Adipocyte (in vitro differentiated cells): Measurements from ENCODE around the gene PPARGC1A.

Source experiments
- DNase-seq: peaks from one replicate; pipeline ENCODE4 v3.0.0-alpha.2; 2015; ENCODE audit warnings: low read depth
- H3K27me3 ChIP-seq: replicated peaks from 2 replicates; pipeline ENCODE4 v1.7.0; 2013; ENCODE audit warnings: mild to moderate bottlenecking, low read length, moderate library complexity; ENCODE audit not compliant: control insufficient read depth, insufficient read depth
- H3K36me3 ChIP-seq: 2 replicates; pipeline ENCODE4 v1.7.0; 2013; ENCODE audit warnings: low read length, mild to moderate bottlenecking, moderate library complexity; ENCODE audit not compliant: control insufficient read depth, insufficient read depth, severe bottlenecking
- H3K4me1 ChIP-seq: 2 replicates; pipeline ENCODE4 v1.7.0; 2013; ENCODE audit warnings: mild to moderate bottlenecking, low read length, moderate library complexity; ENCODE audit not compliant: control insufficient read depth, insufficient read depth
- H3K4me3 ChIP-seq: 2 replicates; pipeline ENCODE4 v1.7.0; 2013; ENCODE audit warnings: mild to moderate bottlenecking, low read length, moderate library complexity
- H3K9ac ChIP-seq: 2 replicates; pipeline ENCODE4 v1.7.0; 2013; ENCODE audit warnings: mild to moderate bottlenecking, low read length, moderate library complexity
- H3K9me3 ChIP-seq: 2 replicates; pipeline ENCODE4 v1.7.0; 2013; ENCODE audit warnings: mild to moderate bottlenecking, low read length, moderate library complexity; ENCODE audit not compliant: control insufficient read depth

Gene PPARGC1A

DNA sequence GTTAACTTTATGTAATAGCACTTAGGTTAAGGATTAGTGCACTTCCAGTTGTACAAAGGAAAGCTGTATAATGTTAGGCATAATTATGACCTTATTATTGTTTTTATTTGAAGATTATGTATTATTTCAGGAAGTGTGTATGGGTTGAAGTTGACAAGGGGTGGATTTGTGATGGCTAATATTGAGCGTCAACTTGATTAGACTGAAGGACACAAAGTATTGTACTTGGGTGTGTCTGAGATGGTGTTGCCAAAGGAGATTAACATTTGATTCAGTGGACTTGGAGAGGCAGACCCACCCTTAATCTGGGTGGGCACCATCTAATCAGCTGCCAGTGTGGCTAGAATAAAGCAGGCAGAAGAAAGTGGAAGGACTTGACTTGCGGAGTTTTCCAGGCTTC, 127.3 kb downstream of the PPARGC1A start:
- DNase-seq, result no peak
- Histone ChIP-seq H3K9me3 (no peaks in the 10 kb centered on the region), H3K36me3 (no peaks in the 10 kb centered on the region)

DNA sequence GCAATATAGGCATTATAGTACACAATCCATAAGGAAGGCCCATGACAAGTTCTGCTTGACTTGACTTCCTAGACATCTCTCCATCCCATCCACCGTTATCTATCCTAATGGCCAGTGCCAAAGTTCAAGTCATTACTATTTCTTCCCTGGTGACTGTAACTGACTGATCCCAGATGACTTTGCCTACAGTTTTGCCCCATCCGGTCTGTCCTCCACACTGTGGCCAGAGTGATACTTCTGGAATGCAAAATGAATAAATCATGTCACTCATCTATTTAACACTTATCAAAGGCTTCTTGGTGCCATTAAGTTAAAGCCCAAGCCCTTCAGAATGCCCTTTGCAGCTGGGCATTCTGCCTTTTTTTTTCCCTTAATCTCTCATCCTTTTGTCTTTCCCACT, 130.8 kb downstream of the PPARGC1A start:
- no peaks in the 10 kb centered on the region for H3K27me3 ChIP-seq
- no peak overlapping the region for H3K9ac ChIP-seq
- no peaks in the 10 kb centered on the region for H3K9me3 ChIP-seq
- H3K4me1 ChIP-seq, result no peaks in the 10 kb centered on the region
- no peak overlapping the region for H3K4me3 ChIP-seq
- H3K36me3 ChIP-seq, result no peaks in the 10 kb centered on the region
- no peak for DNase-seq

More for the DNA sequence above, 127.3 kb downstream of the PPARGC1A start:
- Histone ChIP-seq H3K27me3 (no peaks in the 10 kb centered on the region), H3K4me3 (no peak overlapping the region), H3K9ac (no peak overlapping the region), H3K4me1 (peaks cover 20% of the 10 kb centered on the region)

DNA sequence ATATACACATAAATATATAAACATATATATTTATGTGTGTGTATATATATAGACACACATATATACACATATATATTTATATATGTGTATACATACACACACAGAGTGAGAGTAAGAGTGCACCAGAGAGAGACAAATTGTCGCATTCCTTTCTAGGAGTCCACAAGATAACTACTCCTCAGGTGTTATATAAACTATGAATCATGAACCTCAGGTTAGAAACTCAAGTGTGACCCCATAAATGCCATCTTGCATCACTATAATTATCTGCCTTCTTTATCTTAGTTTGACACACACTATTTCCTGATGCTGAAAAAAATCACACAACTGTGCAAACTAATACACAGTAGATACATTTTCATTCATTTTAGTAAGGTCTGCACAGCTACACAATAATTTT, 135.2 kb downstream of the PPARGC1A start:
- no peaks in the 10 kb centered on the region for H3K9me3 ChIP-seq
- no peaks in the 10 kb centered on the region for H3K27me3 ChIP-seq
- no peaks in the 10 kb centered on the region for H3K36me3 ChIP-seq
- H3K9ac ChIP-seq, result no peak overlapping the region
- no peak for DNase-seq
- no peak overlapping the region for H3K4me3 ChIP-seq
- H3K4me1 ChIP-seq, result no peaks in the 10 kb centered on the region

DNA sequence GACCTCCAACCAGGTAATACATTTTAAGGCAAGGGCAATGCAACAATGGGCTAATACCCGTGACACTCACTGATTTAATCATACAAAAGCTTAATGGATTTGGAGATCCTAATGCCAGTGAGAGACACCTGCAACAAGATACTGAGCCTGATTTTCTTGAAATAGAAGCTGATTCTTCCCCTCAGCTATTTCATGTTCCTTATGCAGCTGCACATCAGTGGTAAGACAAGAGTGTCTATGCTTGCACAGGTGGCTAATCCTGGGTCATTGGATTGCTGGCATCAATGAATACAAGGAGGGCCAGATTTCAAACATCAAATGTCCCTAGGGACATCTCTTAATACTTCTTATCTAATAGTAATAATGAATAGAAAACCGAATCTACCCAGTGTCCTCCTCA, 139.7 kb downstream of the PPARGC1A start:
- H3K27me3 ChIP-seq, result no peaks in the 10 kb centered on the region
- H3K4me3 ChIP-seq, result no peak overlapping the region
- no peak for DNase-seq
- H3K4me1 ChIP-seq, result no peaks in the 10 kb centered on the region
- H3K9ac ChIP-seq, result no peak overlapping the region
- H3K36me3 ChIP-seq, result no peaks in the 10 kb centered on the region
- peaks cover 16% of the 10 kb centered on the region for H3K9me3 ChIP-seq

DNA sequence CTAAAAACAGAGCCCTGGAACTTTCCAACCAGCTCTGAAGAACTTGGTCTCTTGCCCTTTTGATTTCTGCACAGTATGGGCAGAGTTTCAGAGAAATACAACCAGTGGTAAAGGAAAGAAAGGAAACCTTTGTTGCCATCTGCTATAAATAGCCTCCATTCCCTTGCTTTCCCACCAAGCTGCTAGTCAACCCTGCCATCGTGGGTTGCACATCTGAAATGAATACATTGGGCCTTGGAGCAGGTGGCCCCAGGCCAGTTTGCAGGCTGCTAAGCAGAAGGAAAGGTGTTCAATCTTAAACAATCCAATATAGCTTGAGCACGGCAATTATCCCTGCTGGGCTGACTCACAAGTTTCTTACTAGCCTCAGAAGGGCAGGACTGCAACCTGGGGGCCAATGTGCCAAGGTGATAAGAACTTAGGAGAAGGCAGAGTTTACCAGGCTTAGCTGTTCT, 142.5 kb downstream of the PPARGC1A start:
- Histone ChIP-seq H3K9ac (no peak overlapping the region), H3K36me3 (no peaks in the 10 kb centered on the region), H3K27me3 (no peaks in the 10 kb centered on the region), H3K4me3 (no peak overlapping the region), H3K9me3 (peaks cover 31% of the 10 kb centered on the region), H3K4me1 (no peaks in the 10 kb centered on the region)
- no peak for DNase-seq

DNA sequence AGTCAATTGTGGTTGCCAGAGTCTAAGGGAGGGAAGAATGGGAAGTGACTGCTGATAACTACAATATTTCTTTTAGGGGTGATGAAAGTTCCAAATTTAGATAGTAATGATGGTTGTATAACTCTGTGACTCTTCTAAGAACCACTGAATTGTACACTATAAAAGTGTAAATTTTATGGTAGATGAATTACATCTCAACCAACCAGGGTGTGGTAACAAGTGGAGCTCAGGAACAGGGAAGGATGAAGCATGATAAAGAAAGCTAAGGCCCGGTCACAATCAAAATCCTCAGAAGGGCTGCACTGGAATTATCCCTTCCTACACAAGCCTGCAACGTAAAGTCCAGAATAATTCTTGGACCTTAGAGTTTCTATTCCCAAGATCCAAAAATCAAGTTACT, 143.2 kb downstream of the PPARGC1A start:
- Histone ChIP-seq H3K27me3 (no peaks in the 10 kb centered on the region), H3K4me1 (no peaks in the 10 kb centered on the region), H3K36me3 (no peaks in the 10 kb centered on the region), H3K9ac (no peak overlapping the region), H3K9me3 (peaks cover 31% of the 10 kb centered on the region), H3K4me3 (no peak overlapping the region)
- no peak for DNase-seq

DNA sequence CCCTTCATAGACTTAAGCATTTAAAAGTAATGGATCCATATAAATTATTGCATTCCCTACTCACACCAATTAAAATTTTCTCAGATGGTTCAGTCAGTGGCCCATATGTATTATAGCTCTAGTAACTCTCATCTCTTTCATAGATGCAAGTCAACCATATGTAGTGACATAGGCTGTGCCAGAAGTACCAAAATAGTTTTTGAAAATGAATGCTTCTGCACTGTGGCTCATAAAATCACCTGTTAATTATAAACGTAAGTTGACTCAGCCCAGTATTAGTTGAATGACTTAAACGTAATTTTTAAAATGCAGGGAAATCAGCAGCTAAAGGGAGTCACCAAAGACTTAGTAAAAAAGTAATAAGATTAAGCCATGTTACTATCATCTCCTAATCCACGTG, 143.8 kb downstream of the PPARGC1A start:
- no peaks in the 10 kb centered on the region for H3K27me3 ChIP-seq
- H3K36me3 ChIP-seq, result no peaks in the 10 kb centered on the region
- H3K4me1 ChIP-seq, result no peaks in the 10 kb centered on the region
- DNase-seq, result no peak
- peaks cover 31% of the 10 kb centered on the region for H3K9me3 ChIP-seq
- no peak overlapping the region for H3K9ac ChIP-seq
- H3K4me3 ChIP-seq, result no peak overlapping the region

DNA sequence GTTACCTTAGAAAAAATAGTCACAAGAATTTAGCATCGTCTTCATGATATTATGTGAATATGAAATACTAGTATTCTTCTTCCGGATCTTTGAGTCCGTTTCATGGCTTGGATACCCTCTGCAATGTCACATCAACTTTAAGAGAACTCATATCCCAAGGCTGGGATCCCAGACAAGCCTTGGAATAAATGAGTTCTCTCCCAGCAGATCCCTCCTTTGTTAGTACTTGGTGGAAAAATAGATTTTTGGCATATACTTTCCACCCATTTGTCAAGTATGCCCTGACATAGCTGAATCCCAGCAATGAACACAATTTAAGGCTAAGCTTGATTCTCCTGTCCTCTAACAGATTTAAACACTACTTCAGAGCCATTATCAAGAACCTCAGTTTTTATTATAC, 144.5 kb downstream of the PPARGC1A start:
- Histone ChIP-seq H3K4me3 (no peak overlapping the region), H3K27me3 (no peaks in the 10 kb centered on the region), H3K36me3 (no peaks in the 10 kb centered on the region), H3K4me1 (no peaks in the 10 kb centered on the region), H3K9ac (no peak overlapping the region), H3K9me3 (peaks cover 31% of the 10 kb centered on the region)
- DNase-seq, result no peak
